ENCODE data around the gene PRPF4.
"Not testable (repeated sequence)": the region's sequence is repeated elsewhere in the genome, so short reads cannot be mapped to it uniquely, and the experiment has no call there.

Gene PRPF4

DNA sequence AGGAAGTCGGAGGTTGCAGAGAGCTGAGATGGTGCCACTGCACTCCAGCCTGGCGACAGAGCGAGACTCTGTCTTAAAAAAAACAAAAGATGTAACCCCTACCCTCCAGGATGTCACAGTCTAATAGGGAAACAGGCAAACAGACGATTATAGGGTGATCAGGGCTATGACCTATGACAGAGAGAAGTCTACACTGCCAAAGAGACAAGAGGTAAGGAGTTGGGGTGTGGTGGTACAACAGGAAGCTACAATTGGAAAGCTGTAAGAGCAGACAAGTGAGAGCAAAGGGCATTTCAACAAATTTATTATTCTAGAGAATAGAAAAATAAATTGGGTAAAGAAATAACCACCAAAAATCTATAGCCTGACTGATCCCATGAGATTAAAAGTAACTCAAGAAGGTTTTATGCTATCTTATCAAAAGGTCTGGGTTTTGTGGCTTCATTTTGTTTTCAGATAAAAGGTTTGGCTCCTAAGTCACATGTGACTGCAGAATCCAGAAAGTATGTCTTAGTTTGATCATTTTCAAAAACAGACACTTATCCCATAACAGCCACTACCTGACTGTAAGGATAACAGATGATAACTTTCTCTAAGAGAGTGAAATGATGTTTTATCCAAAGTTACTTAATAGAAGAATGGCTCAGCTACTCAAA is 7.4 kb upstream of the PRPF4 start:
- no peak for DNase-seq (ENCODE audit: low spot score)

DNA sequence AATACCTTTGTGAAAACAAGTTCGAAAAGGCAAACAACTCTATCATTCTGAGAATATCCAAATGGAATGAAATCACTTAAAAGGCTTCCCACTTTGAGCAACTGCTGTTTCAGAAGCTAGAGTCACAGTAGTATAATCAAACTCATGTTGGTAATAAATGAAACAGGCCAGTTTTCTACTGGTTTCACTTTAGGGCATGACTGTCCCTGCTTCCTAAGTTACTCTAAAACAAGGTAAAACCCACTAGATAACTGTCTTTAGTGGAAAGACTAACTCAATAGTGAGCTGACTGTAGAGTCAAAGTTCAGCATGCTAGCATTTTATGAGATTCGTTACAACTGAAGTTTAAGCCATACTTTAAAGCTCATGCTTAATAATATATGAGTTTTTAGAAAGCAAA is 6.1 kb upstream of the PRPF4 start:
- DNase-seq (ENCODE audit: low spot score), result peak; percentile 23

DNA sequence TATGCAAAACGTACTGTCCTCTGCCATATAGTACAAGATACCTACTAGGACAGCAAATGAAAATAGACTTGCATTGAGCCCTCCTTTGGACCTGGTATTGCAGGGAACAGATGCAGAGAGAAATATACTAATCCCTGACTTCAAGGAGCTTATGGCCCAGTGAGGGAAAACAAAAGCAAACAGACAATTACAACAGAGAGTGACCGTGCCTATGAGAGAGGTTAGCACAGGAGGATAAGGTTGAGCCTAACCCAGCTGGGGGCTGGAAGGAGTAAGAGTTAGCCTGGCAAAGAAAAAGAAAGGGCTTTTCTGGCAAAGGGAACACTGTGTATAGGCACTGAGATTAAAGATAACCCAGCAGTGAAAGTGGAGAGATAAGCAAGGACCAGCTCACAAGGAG is 5.6 kb upstream of the PRPF4 start:
- no peak for DNase-seq (ENCODE audit: low spot score)

DNA sequence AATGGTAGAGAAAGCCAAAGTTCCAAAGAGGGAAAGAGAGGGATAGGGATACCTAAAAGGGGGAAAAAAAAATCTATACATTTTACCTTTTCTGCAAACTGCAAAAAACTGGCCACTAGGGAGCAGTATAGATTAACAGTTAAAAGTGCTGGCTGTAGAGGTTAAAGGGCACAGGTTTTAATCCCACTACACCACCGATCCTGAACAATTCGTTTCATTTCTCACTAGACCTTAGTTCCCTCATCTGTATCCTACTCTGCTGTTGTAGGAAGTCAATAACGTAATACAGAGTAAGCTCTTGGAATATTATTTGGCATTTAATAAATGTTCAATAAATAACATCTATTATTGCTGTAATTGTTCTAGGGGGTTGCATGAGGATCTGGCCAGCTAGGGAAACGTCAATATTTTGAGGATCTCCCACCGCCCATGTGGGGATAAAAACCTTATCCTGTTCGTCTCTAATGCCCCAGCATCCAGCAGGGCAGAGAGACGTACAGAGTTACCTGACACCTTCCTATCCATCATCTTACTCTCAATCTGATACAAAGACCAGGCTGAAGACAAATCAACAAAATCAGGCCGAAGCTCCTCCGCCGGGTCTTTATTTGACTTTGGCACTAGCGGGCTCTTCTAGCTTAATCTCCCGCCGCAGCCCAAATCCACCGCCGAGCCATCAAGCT is 843 bp upstream of the PRPF4 start:
- peak; percentile 69 for DNase-seq (ENCODE audit: low spot score)

DNA sequence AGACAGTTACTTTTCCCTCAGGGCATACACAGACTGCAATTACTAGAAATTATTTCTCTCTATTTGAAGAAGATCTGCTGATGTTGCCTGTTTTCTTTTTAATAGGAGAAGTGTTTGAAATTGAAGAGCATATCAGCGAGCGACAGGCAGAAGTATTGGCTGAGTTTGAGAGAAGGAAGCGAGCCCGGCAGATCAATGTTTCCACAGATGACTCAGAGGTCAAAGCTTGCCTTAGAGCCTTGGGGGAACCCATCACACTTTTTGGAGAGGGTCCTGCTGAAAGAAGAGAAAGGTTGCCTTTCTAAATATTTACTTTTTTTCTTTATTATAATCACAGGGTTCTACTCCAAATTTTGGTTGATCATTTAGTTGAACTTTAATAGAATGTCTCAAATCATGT is 3.4 kb downstream of the PRPF4 start:
- no peak for DNase-seq (ENCODE audit: low spot score)

DNA sequence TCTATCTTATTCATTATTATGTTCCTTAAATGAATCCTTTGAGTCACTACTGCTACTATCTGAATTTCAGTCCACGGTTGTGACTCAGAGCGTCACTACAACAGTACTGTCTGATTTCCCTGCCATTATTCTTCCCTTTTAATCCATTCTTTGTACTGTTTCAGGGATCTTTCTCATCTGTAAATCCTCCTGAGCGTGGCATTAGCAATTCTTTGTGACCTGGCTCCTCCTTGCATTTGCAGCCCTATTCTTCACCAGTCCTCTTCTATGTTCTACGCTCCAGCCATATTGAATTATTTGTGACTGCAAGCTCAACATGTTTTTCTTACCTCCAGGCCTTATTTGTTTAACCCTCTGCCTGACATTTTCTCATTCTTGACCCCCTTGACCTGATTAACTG is 5.9 kb downstream of the PRPF4 start:
- DNase-seq (ENCODE audit: low spot score), result no peak

DNA sequence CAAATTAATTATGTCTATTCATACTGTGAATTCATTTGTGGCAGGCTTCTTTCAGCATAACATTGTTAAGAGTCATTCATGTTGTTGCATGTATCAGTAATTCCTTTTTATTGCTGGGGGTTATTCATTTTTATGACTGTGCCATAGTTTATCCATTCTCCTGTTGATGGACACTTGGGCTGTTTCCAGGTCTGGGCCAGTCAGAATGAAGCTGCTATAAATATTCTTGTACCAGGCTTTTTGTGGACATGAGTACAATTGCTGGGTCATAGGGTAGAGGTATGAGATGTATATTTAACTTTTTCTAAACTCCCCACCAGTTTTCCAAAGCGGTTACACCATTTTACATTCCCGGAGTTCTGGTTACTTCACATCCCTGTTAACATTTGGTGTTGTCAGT is 13.6 kb downstream of the PRPF4 start:
- DNase-seq (ENCODE audit: low spot score), result no peak

DNA sequence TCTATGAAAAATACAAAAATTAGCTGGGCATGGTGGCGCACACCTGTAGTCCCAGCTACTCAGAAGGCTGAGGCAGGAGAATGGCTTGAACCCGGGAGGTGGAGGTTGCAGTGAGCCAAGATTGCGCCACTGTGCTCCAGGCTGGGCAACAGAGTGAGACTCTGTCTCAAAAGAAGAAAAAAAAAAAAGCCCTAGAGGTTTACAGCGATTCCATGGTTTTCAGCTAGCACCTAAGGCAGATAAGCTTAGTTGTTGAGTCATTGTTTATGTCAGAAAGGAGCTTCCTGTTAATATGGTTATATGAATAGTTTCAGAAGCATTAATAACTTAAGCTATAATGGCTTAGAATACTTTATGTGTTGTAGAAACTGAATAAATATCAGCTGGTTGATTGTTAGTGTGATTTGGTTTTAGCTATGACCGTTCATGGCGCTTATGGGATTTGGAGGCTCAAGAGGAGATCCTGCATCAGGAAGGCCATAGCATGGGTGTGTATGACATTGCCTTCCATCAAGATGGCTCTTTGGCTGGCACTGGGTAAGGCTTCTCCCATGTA is 14.7 kb downstream of the PRPF4 start:
- DNase-seq (ENCODE audit: low spot score), result no peak

DNA sequence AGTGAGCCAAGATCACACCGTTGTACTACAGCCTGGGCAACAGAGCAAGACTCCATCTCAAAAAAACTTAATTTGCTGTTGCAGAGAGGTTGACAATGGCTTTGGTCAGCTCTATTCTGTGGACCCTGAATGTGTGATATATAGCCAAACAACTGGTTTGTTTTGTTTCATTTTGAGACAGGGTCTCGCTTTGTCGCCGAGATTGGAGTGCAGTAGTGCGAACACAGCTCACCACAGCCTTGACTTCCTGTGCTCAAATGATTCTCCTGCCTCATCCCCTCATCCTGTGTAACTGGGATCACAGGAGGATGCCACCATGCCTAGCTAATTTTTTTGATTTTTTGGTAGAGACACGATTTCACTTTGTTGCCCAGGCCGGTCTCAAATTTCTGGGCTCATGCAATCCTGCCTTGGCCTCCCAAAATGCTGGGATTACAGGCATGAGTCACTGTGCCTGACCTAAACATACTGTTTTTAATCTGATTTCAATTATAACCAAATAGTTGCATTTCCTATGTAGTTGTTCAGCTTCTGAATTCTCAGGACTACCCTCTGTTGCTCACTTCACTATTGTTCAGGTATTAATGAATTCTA is 17.9 kb downstream of the PRPF4 start:
- DNase-seq (ENCODE audit: low spot score), result peak; percentile 6

DNA sequence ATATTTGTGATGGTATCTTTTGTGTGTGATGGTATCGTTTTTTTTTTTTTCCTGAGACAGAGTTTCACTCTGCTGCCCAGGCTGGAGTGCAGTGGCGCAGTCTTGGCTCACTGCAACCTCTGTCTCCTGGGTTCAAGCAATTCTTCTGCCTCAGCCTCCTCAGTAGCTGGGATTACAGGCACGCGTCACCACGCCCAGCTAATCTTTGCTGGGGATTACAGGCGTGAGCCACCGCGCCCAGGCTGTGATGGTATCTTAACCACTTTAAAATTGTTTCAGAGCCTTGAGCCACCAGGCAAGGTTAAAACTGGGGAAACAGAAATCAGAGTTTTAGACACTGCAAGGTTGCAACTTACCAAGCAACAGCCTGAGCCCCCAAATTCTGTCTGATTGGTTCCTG is 20.8 kb downstream of the PRPF4 start:
- not testable (repeated sequence) for DNase-seq (ENCODE audit: low spot score)

DNA sequence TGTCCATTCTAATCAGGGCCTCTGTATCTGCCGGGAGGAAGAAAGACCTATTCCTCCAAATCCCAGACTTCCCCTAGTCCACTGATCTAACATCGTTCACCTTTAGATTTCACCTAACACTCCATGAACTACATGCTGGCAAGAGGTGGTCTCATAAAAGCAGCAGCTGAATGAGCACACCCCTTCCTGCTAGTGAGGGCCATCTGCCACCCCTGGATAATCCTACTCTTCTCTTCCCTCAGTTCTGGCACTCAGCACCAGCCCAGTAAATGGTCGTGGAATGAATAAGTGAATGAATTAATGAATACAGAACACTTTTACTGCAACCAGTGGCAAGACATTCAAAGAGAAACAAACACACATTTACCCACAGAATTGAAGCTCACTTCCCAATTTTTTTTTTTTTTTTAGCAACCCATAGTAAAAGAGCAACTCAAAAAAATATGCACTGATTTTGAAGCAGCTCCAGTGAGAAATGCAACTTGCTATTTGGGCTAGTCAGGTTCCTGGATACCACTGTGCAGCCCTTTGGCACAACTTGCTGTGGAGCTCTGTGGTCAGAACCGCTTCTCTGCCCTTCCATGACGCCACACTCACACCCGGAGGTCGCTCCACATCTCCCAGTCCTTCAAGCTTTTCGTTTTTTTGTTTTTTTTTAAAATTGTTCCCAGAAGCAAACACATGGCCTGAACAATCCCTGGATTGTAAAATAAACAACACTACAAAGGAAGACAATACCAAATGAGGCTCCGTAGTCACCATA is 21.5 kb downstream of the PRPF4 start:
- no peak for DNase-seq (ENCODE audit: low spot score)

DNA sequence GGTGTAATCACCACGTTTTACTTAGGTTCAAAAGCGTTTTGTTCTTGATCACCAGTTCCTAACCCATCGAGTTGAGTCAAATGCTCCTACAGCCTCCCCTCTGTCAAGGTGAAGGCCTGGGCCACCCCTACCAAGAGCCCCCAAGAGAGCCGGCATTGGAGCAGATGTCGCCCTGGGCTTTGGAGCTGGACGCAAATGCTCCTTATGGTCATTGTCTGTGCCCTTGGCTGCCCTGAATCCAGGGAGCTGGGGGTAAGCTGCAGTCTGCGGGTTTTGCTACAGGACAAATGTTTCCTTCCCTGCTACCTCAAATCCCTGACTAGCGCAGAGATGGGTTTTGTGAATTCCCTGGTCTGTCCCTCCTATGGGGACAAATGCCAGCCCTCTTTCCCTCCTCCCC is 22.9 kb downstream of the PRPF4 start:
- DNase-seq (ENCODE audit: low spot score), result no peak

DNA sequence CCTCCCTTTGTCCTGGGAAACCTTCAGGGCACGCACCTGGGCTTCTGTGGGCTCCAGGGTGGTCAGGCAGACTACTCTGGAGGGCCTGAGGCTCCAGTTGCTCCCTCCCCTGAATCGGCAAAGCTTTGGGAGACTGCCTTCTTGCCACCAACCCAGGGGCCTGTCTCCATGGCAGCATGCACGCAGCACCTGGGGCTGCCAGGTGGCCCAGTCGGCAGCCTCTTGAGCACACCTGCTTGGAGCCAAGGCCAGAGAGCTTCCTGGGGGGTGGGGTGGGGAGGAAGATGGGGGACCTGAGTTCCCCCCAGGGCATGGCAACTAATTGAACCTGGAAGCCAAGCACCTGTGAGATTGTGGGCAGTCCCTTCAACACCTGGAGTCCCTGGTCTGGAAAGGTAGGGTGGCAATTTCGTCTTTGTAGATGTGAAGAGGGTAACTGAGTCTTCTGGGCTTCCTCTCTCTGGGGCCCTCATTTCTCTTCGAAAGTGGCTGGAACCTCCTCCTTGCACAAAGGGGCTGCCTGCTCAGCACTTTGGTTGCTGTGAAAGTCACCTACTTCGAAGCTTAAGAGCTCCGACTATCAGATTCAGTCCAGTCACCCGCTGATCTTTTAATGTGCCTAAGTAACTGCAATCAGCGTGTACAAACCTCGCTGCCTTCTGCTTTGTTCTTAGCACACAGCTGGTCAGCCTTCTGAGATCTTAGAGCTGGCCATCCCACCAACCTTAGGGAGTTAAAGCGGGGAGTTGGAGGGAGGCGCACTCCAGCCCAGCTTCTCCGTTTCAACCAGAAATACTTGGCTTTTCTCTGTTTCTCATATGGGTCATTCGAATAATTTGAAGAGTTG is 23.7 kb downstream of the PRPF4 start:
- no peak for DNase-seq (ENCODE audit: low spot score)

DNA sequence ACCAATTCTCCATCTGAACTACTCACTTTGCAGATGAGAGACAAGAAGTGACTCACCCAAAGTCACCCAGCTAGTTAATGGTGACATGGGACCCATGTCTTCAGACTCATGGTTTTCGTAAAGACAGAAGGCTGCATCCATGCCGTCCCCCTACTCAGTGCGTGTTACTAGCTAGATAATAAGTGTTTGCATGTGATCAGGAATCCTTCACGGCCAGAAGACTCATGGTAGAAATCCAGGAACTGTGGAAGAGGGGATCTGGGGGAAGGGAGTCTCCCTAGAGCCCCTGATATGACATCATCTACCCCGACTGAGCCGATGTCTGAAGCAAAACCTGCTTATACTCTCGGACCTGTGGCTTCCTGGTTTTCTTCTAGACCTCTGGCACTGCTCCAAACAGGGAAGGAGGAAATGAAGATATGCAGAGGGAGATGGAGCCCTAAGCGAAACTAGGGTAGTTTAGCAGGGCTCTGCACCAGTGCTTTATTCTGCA is 24.4 kb downstream of the PRPF4 start:
- DNase-seq (ENCODE audit: low spot score), result no peak

DNA sequence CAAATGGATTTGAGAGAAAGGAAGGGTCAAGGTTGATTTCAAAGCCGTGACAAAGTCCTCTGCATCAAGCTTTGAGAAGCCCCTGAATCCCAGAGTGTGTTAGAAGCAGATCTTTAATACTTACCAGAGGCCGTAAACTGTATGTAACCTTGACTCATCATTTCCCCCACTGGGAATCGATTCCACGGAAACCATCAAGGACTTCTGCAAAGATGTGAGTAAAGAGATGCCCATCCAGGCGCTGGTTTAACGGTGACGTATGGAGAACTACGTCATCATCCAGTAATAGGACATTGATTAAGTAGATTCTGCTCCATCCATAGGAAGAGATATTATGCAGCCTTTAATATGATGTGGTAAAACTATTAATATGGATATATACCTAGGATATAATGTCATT is 26.1 kb downstream of the PRPF4 start:
- DNase-seq (ENCODE audit: low spot score), result no peak

DNA sequence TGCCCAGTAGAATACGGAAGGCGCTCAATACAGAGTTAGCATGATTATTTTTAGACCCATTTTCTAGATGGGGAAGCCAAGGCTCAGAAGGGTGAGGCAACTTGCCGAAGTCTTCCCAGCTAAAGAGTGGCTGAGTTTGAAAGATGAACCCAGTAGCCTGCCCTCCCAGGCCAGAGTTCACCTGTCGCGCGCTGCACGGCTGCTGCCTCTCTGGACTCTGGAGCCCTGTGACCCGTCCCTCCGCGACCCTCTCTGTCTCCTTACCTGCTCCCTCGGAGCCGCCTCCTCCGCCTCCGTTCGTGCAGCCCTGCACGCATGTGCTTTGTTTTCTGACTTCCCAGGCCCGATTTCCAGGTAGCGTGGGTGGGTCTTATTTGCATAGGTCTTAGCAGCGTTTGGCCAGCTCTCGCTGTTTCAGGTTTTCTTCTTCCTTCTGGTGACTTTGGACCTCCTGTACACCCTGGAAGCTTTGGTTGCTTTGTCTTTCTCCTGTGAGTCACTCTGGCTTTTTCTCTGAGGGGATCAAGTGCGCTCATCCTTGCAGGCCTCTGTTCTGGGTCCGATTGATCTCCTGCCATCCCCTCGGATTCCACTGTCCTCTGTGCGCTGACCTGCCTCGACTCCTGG is 27.4 kb downstream of the PRPF4 start, which contains the start of gene RNF183:
Gene RNF183 (minus strand): TSS at position 585 of the 627 bp plus-strand sequence. CDS start 5,192 bp downstream, outside the sequence.
- DNase-seq (ENCODE audit: low spot score), result no peak

DNA sequence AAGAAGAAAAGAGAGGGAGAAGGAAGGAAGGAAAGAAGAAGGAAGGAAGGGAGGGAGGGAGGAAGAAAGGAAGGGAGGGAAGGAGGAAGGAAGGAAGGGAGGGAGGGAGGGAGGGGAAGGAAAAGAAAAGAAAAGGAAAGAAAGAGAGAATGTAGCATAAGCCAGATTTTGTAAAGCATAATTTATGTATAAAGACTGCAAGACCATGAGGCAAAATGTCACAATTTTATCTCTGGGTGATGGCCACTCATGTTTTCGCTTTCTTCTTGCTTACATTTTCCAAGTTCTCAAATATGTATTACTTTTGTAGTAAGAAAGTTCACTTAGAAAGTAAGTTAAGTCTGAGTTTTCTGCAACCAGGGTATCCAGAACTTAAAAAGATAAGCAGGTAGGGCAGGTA is 31.1 kb downstream of the PRPF4 start:
- no peak for DNase-seq (ENCODE audit: low spot score)

DNA sequence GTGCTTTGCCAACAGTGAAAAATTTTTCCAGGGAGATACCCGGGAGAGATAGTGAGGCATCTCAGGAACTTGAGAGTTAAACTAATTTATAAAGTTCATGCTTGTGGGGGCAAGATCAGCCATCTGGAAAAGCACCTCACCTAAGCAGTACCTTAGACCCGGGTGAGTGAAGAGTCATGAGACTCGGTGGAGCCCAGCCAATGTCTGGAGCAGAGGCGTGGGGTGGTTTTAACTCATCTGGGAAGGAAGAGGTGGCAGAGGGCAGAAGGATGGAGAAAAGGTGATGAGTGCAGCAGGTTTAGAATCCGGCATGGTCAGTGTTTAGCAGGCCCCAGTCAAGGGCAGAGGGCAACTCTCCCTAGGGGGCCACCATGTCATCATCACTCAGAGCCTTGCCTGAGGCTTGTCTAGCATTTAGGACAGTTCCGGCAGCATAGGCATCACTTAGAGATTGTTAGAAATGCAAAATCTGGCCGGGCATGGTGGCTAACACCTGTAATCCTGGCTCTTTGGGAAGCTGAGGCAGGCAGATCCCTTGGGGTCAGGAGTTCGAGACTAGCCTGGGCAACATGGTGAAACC is 32.0 kb downstream of the PRPF4 start:
- no peak for DNase-seq (ENCODE audit: low spot score)

DNA sequence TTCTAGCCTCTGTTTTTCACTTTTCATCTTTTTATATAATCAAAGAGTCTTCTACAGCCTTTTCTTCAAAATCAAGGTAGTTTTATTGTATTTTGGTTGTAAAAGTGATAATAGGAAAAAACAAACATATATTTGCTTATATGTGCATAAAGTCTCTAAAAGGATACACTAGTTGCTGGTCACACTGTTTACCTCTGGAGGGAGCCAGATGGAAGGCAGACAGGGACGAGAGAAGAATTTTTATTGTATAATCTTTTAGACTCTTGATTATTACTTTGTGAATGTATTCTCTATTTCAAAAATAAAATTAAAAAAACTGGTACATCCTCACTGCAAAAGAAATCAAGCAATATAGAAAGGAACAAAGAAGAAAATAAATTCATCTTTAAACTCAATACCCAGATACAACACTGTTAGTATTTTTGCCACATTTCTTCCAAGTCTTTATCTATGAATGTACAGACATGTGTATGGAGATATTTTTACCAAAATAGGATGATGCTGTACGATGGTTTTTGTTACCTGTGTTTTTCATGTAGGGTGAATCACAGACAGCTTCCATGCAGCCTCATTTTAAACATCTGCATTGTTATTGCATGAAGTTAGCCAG is 33.9 kb downstream of the PRPF4 start:
- peak; percentile 33 for DNase-seq (ENCODE audit: low spot score)

DNA sequence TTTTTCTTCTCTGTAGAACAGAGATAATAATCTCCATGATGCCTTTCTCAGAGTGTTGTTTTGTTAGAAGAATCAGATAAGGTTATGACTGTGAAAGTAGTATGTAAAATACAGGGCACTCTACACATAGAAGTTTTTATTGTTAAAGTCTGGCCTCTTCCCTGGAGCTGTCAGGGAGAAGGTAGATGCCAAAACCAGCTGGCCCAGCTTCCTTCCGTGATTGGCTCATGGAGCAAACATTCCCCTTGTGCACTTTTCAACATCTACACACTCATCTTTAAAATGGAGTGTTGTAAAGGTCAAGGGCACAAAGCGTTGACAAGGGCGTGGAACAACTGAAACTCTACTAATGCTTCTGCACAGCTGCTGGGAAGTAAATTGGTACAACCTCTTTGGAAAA is 35.1 kb downstream of the PRPF4 start:
- no peak for DNase-seq (ENCODE audit: low spot score)
